HCT116 (cell line): ENCODE results near the gene MMS22L. TPM values are rescaled to one million over a fixed set of nuclear protein-coding genes. Genes with fewer than 3 reads are reported as not detected.

ENCODE experiments used
- ATAC-seq: fragments of 200-7000 bp; cut with Tn5 transposase; 2 replicates; pipeline ENCODE4 v1.9.1; 2020; ENCODE audit warnings: mild to moderate bottlenecking, moderate library complexity
- BruUV-seq: library from RNA; stranded (reverse); fragments of 400-500 nt; replicated peaks from 2 replicates; lab custom pipeline; 2021; lab: Mats Ljungman, UMichigan
- CTCF ChIA-PET: fragments of 300-600 bp; sonication (Branson Sonifier 250); formaldehyde crosslinking; loops from one replicate; lab custom pipeline; 2021; ENCODE audit warnings: antibody characterized with exemption; lab: Charles Lee
- POLR2A ChIA-PET: fragments of 300-600, 350-600 bp; sonication (Branson Sonifier 250); formaldehyde crosslinking; loops from one replicate; lab custom pipeline; 2021; ENCODE audit warnings: antibody characterized with exemption; lab: Charles Lee
- RAD21 ChIA-PET, 2 experiments: fragments of 300-600 bp; sonication (Branson Sonifier 250); formaldehyde crosslinking; loops; one replicate each; lab custom pipeline; 2023; ENCODE audit warnings: low total read pairs in 2 of 2; ENCODE audit not compliant: uncharacterized antibody in 2 of 2, unreplicated experiment in 2 of 2, low non-redundant PET in 1 of 2; lab: Charles Lee
- DNase-seq: peaks from one replicate; pipeline ENCODE4 v3.0.0-alpha.2; 2010; ENCODE audit warnings: low read depth, low spot score
- H2AFZ ChIP-seq: fragments of 200-600 bp; shearing (Covaris generic), sonication (generic); 2 replicates; pipeline ENCODE4 v1.6.1; 2017; ENCODE audit warnings: low read depth, mixed run types, mixed read lengths, antibody characterized with exemption, low read length; ENCODE audit not compliant: poor library complexity, severe bottlenecking
- H3K27ac ChIP-seq: 2 replicates; pipeline ENCODE4 v1.5.1; 2012; ENCODE audit warnings: low read depth, low read length
- H3K27me3 ChIP-seq: fragments of 200-600 bp; sonication (generic); 2 replicates; pipeline ENCODE4 v1.6.1; 2016; ENCODE audit warnings: mixed run types, low read length, mixed read lengths; ENCODE audit not compliant: insufficient read depth
- H3K36me3 ChIP-seq, 2 experiments: fragments of 200-500 bp in 1 of 2; fragments of 200-600 bp in 1 of 2; sonication (Bioruptor generic) in 1 of 2; sonication (generic) in 1 of 2; 2 replicates each; pipeline versions ENCODE4 v1.5.1 to v1.6.1; 2014 to 2016; ENCODE audit warnings: low read length in 2 of 2, inconsistent platforms in 1 of 2, mixed read lengths in 1 of 2, mixed run types in 1 of 2; ENCODE audit not compliant: insufficient read depth in 2 of 2, control insufficient read depth in 1 of 2
- H3K4me1 ChIP-seq, 2 experiments: fragments of 200-600 bp in 1 of 2; sonication (generic) in 1 of 2; 2 replicates each; pipeline versions ENCODE4 v1.5.1 to v1.6.1; 2012 to 2017; ENCODE audit warnings: low read length in 2 of 2, inconsistent platforms in 1 of 2, mild to moderate bottlenecking in 1 of 2, mixed read lengths in 1 of 2, mixed run types in 1 of 2, moderate library complexity in 1 of 2; ENCODE audit not compliant: insufficient read depth in 2 of 2, control insufficient read depth in 1 of 2
- H3K4me2 ChIP-seq: fragments of 200-600 bp; sonication (generic); 2 replicates; pipeline ENCODE4 v1.6.1; 2017; ENCODE audit warnings: mixed run types, low read length, mixed read lengths
- H3K4me3 ChIP-seq, 2 experiments: fragments of 200-600 bp in 1 of 2; sonication (generic) in 1 of 2; replicated peaks in 1 of 2; 2 replicates each; pipeline ENCODE4 v1.5.1; 2011 to 2016; ENCODE audit warnings: low read length in 2 of 2, control low read depth in 1 of 2, low read depth in 1 of 2, mild to moderate bottlenecking in 1 of 2, mixed read lengths in 1 of 2, mixed run types in 1 of 2
- H3K79me2 ChIP-seq: fragments of 200-600 bp; sonication (generic); 2 replicates; pipeline ENCODE4 v1.6.1; 2017; ENCODE audit warnings: mild to moderate bottlenecking, mixed run types, low read length, moderate library complexity, mixed read lengths; ENCODE audit not compliant: insufficient read depth
- H3K9ac ChIP-seq: fragments of 200-600 bp; sonication (generic); 2 replicates; pipeline ENCODE4 v1.6.1; 2016; ENCODE audit warnings: low read length, mixed read lengths
- H3K9me2 ChIP-seq: fragments of 200-600 bp; sonication (generic), shearing (Covaris generic); 2 replicates; pipeline ENCODE4 v1.6.1; 2017; ENCODE audit warnings: mixed run types, mild to moderate bottlenecking, moderate library complexity; ENCODE audit not compliant: insufficient read depth
- H3K9me3 ChIP-seq, 2 experiments: fragments of 200-500 bp in 1 of 2; fragments of 200-600 bp in 1 of 2; sonication (Bioruptor generic) in 1 of 2; sonication (generic) in 1 of 2; 2 replicates each; pipeline ENCODE4 v1.6.1; 2014 to 2017; ENCODE audit warnings: low read length in 2 of 2, mixed read lengths in 2 of 2, inconsistent platforms in 1 of 2, low read depth in 1 of 2, mild to moderate bottlenecking in 1 of 2, mixed run types in 1 of 2, moderate library complexity in 1 of 2; ENCODE audit not compliant: control insufficient read depth in 1 of 2, insufficient read depth in 1 of 2
- H4K20me1 ChIP-seq: fragments of 200-600 bp; sonication (generic), shearing (Covaris generic); 2 replicates; pipeline ENCODE4 v1.6.1; 2017; ENCODE audit warnings: mixed run types, mild to moderate bottlenecking, moderate library complexity; ENCODE audit not compliant: insufficient read depth
- CEBPB ChIP-seq: IDR thresholded peaks from 2 replicates; pipeline ENCODE4 v1.6.1; 2012; ENCODE audit warnings: low read depth
- EGR1 ChIP-seq: IDR thresholded peaks from 2 replicates; pipeline ENCODE4 v1.6.1; 2012; ENCODE audit warnings: low read depth
- ELF1 ChIP-seq: IDR thresholded peaks from 2 replicates; pipeline ENCODE4 v1.6.1; 2012; ENCODE audit warnings: low read depth, borderline replicate concordance
- EZH2 ChIP-seq: fragments of 200-600 bp; sonication (generic); IDR thresholded peaks from 2 replicates; pipeline ENCODE4 v1.6.1; 2017; ENCODE audit warnings: antibody characterized with exemption, mixed run types
- EZH2phosphoT487 ChIP-seq: fragments of 200-600 bp; IDR thresholded peaks from 2 replicates; pipeline ENCODE4 v1.6.1; 2018; ENCODE audit warnings: antibody characterized with exemption, borderline replicate concordance
- FOSL1 ChIP-seq: IDR thresholded peaks from 2 replicates; pipeline ENCODE4 v1.6.1; 2012; ENCODE audit warnings: low read depth
- JUND ChIP-seq: IDR thresholded peaks from 2 replicates; pipeline ENCODE4 v1.6.1; 2012
- POLR2A ChIP-seq: IDR thresholded peaks from 2 replicates; pipeline ENCODE4 v1.7.0; 2011; ENCODE audit warnings: borderline replicate concordance; ENCODE audit not compliant: insufficient read depth, insufficient read length; ENCODE audit errors: extremely low read depth
- RAD21 ChIP-seq: IDR thresholded peaks from 2 replicates; pipeline ENCODE4 v1.6.1; 2012; ENCODE audit warnings: low read depth, mild to moderate bottlenecking
- SIN3A ChIP-seq: IDR thresholded peaks from 2 replicates; pipeline ENCODE4 v1.6.1; 2012; ENCODE audit warnings: low read depth
- SRF ChIP-seq: IDR thresholded peaks from 2 replicates; pipeline ENCODE4 v1.6.1; 2012; ENCODE audit warnings: low read depth
- TCF7L2 ChIP-seq: IDR thresholded peaks from 2 replicates; pipeline ENCODE4 v1.7.0; 2011; ENCODE audit warnings: borderline replicate concordance, inconsistent platforms; ENCODE audit not compliant: insufficient read depth, insufficient read length; ENCODE audit errors: extremely low read depth
- YY1 ChIP-seq: IDR thresholded peaks from 2 replicates; pipeline ENCODE4 v1.6.1; 2011; ENCODE audit warnings: low read length, low read depth, moderate library complexity, mild to moderate bottlenecking; ENCODE audit not compliant: insufficient replicate concordance; ENCODE audit errors: extremely low read depth
- ZFX ChIP-seq: fragments of 450-650 bp; IDR thresholded peaks from 2 replicates; pipeline ENCODE4 v1.6.1; 2017
- ZNF274 ChIP-seq: fragments of 200-500 bp; sonication (Bioruptor generic); IDR thresholded peaks from 2 replicates; pipeline ENCODE4 v1.6.1; 2014; ENCODE audit warnings: mild to moderate bottlenecking, low read depth, low read length, inconsistent platforms
- intact Hi-C: fragments of 100-400 bp; cut with micrococcal nuclease; formaldehyde crosslinking; loops from 2 replicates; pipeline ENCODE4 v1.10.0; 2022
- total RNA-seq: library from RNA; stranded (reverse); gene quantifications from one replicate; pipeline ENCODE4 v1.2.1, GENCODE V29; 2021; ENCODE audit not compliant: unreplicated experiment
- TF ChIP-seq, protein P1 (sequence below), 3 experiments: fragments of 200-600 bp in 1 of 3; sonication (generic) in 1 of 3; IDR thresholded peaks in 2 of 3; conservative IDR thresholded peaks in 1 of 3; 2 replicates each; pipeline ENCODE4 v1.5.1; 2012 to 2017; ENCODE audit warnings: low read depth in 2 of 3, low read length in 2 of 3, antibody characterized with exemption in 1 of 3, borderline replicate concordance in 1 of 3, control low read depth in 1 of 3, mild to moderate bottlenecking in 1 of 3, mixed read lengths in 1 of 3, mixed run types in 1 of 3, moderate library complexity in 1 of 3; ENCODE audit not compliant: insufficient read depth in 1 of 3
- TF ChIP-seq, protein P2 (sequence below): IDR thresholded peaks from 2 replicates; pipeline ENCODE4 v1.6.1; 2011; ENCODE audit warnings: mild to moderate bottlenecking, low read length, moderate library complexity; ENCODE audit not compliant: insufficient replicate concordance; ENCODE audit errors: extremely low read depth
- TF ChIP-seq, protein P3 (sequence below): IDR thresholded peaks from 2 replicates; pipeline ENCODE4 v1.6.1; 2012; ENCODE audit warnings: low read depth
- TF ChIP-seq, protein P4 (sequence below): IDR thresholded peaks from 2 replicates; pipeline ENCODE4 v1.6.1; 2012

MMS22L gene
- total RNA-seq, 1 experiment from 2014 or later = 44.1 TPM

DNA sequence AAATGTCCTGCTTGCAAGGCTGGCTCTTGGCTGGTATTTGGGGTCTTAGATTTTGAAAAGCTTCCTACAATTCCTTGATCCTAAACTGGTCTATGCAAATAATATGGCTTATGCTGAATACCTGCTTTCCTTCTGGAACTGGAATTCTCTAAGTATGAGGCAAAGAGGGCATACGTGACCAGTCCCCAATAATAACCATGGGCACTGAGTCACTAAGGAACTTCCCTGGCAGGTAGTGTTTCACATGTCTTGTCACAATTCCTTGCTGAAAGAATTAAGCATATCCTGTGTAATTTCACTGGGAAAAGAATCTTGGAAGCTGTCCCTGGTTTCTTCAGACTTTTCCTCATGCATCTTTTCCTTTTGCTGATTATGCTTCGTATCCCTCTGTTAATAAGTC, 106.5 kb downstream of the MMS22L start:
- no peaks in the 10 kb centered on the region for H3K9me3 ChIP-seq
- no peak for ATAC-seq
- H3K27me3 ChIP-seq = no peaks in the 10 kb centered on the region
- H3K4me3 ChIP-seq = no peak overlapping the region
- intact Hi-C loops = no loop called here
- no peak overlapping the region for H3K27ac ChIP-seq
- no peaks in the 10 kb centered on the region for H3K9me2 ChIP-seq
- H3K36me3 ChIP-seq = 0 out of 4 replicates have a peak, but pooled peaks cover 0 to 3% of the 10 kb centered on the region in 2 experiments
- no peak overlapping the region for H3K4me2 ChIP-seq
- TF ChIP-seq SIN3A (no peak), CEBPB (no peak), TCF7L2 (no peak), EZH2phosphoT487 (no peak), ZNF274 (no peak), SRF (no peak), YY1 (no peak), RAD21 (no peak), EZH2 (no peak), EGR1 (no peak), FOSL1 (no peak), JUND (no peak), ELF1 (no peak), POLR2A (no peak), ZFX (no peak)
- TF ChIP-seq, protein P1, sequence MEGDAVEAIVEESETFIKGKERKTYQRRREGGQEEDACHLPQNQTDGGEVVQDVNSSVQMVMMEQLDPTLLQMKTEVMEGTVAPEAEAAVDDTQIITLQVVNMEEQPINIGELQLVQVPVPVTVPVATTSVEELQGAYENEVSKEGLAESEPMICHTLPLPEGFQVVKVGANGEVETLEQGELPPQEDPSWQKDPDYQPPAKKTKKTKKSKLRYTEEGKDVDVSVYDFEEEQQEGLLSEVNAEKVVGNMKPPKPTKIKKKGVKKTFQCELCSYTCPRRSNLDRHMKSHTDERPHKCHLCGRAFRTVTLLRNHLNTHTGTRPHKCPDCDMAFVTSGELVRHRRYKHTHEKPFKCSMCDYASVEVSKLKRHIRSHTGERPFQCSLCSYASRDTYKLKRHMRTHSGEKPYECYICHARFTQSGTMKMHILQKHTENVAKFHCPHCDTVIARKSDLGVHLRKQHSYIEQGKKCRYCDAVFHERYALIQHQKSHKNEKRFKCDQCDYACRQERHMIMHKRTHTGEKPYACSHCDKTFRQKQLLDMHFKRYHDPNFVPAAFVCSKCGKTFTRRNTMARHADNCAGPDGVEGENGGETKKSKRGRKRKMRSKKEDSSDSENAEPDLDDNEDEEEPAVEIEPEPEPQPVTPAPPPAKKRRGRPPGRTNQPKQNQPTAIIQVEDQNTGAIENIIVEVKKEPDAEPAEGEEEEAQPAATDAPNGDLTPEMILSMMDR (IDR thresholded peaks at IDR 0.05 in 2 of 3, conservative IDR thresholded peaks at IDR 0.05 in 1 of 3; ENCODE audit: borderline replicate concordance in 1 of 3, insufficient read depth in 1 of 3, low read depth in 2 of 3, low read length in 2 of 3) = no peak
- TF ChIP-seq, protein P2, sequence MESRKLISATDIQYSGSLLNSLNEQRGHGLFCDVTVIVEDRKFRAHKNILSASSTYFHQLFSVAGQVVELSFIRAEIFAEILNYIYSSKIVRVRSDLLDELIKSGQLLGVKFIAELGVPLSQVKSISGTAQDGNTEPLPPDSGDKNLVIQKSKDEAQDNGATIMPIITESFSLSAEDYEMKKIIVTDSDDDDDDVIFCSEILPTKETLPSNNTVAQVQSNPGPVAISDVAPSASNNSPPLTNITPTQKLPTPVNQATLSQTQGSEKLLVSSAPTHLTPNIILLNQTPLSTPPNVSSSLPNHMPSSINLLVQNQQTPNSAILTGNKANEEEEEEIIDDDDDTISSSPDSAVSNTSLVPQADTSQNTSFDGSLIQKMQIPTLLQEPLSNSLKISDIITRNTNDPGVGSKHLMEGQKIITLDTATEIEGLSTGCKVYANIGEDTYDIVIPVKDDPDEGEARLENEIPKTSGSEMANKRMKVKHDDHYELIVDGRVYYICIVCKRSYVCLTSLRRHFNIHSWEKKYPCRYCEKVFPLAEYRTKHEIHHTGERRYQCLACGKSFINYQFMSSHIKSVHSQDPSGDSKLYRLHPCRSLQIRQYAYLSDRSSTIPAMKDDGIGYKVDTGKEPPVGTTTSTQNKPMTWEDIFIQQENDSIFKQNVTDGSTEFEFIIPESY = no peak
- TF ChIP-seq, protein P3, sequence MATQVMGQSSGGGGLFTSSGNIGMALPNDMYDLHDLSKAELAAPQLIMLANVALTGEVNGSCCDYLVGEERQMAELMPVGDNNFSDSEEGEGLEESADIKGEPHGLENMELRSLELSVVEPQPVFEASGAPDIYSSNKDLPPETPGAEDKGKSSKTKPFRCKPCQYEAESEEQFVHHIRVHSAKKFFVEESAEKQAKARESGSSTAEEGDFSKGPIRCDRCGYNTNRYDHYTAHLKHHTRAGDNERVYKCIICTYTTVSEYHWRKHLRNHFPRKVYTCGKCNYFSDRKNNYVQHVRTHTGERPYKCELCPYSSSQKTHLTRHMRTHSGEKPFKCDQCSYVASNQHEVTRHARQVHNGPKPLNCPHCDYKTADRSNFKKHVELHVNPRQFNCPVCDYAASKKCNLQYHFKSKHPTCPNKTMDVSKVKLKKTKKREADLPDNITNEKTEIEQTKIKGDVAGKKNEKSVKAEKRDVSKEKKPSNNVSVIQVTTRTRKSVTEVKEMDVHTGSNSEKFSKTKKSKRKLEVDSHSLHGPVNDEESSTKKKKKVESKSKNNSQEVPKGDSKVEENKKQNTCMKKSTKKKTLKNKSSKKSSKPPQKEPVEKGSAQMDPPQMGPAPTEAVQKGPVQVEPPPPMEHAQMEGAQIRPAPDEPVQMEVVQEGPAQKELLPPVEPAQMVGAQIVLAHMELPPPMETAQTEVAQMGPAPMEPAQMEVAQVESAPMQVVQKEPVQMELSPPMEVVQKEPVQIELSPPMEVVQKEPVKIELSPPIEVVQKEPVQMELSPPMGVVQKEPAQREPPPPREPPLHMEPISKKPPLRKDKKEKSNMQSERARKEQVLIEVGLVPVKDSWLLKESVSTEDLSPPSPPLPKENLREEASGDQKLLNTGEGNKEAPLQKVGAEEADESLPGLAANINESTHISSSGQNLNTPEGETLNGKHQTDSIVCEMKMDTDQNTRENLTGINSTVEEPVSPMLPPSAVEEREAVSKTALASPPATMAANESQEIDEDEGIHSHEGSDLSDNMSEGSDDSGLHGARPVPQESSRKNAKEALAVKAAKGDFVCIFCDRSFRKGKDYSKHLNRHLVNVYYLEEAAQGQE = no peak
- TF ChIP-seq, protein P4, sequence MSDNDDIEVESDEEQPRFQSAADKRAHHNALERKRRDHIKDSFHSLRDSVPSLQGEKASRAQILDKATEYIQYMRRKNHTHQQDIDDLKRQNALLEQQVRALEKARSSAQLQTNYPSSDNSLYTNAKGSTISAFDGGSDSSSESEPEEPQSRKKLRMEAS = no peak
- no peaks in the 10 kb centered on the region for H3K4me1 ChIP-seq
- RAD21 ChIA-PET = no interaction called here
- DNase-seq = no peak
- CTCF ChIA-PET = no interaction called here
- POLR2A ChIA-PET = no interaction called here
- H3K9ac ChIP-seq = no peak overlapping the region
- no TSS peak for BruUV-seq
- H2AFZ ChIP-seq = no peak overlapping the region
- H3K79me2 ChIP-seq = no peaks in the 10 kb centered on the region
- H4K20me1 ChIP-seq = 0 out of 2 replicates have a peak, but pooled peaks cover 4% of the 10 kb centered on the region
